Measurements from ENCODE around the gene MOSPD2.

The MOSPD2 gene

DNA sequence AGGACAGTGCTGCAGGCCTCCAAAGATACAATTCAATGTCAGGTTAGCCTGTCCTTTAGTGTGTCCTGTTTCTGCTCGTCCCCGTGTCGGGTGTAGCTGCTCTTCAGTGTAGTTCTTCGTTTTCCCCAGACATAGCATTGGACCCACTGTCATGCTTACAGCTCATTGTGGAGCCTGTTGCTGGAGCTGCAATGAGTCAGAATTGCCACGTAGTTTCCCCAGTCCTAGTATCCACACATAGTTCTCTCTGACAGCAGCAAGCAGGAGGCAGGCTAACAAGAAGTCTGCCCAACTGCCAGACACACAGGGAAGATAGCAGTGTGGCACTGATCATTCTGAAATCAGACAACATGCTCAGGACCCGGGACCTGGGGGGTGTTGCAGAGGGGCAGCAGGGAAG lies 49.2 kb downstream of the MOSPD2 start:
- no peak overlapping the region for H3K9ac ChIP-seq (ENCODE audit: low read length)
- H2BK5ac ChIP-seq (ENCODE audit: low read depth, low read length, poor library complexity): no peak overlapping the region
- H3K14ac ChIP-seq (ENCODE audit: low read length): no peak overlapping the region
- H3K4ac ChIP-seq (ENCODE audit: low read depth, low read length): no peak overlapping the region
- H3K18ac ChIP-seq (ENCODE audit: low read length): no peak overlapping the region
- no peak overlapping the region for H3K27ac ChIP-seq (ENCODE audit: low read depth, low read length)
- H3K79me2 ChIP-seq (ENCODE audit: control insufficient read depth, insufficient read depth, low read length, poor library complexity): no peaks in the 10 kb centered on the region
- H3K36me3 ChIP-seq (ENCODE audit: control insufficient read depth in 1 of 2, insufficient read depth in 2 of 2, low read length in 2 of 2): peaks cover 2 to 6% of the 10 kb centered on the region in 2 experiments
- H4K8ac ChIP-seq (ENCODE audit: low read depth, low read length): no peak overlapping the region
- no peaks in the 10 kb centered on the region for H3K9me3 ChIP-seq (ENCODE audit: insufficient read depth, low read depth, low read length)
- no peak overlapping the region for H2BK12ac ChIP-seq (ENCODE audit: low read length)
- no CpG with 5 or more reads among the region's 6 CpGs for WGBS (ENCODE audit: extremely low coverage, insufficient coverage, insufficient read length)
- no peaks in the 10 kb centered on the region for H3K79me1 ChIP-seq (ENCODE audit: low read length)
- no peaks in the 10 kb centered on the region for H3K27me3 ChIP-seq (ENCODE audit: insufficient read depth, low read length)
- H3K4me2 ChIP-seq (ENCODE audit: low read length): no peak overlapping the region
- no peak overlapping the region for H2AFZ ChIP-seq (ENCODE audit: insufficient read depth, low read length, poor library complexity)
- no peak overlapping the region for H4K91ac ChIP-seq (ENCODE audit: low read depth, low read length)
- H3K23ac ChIP-seq (ENCODE audit: low read length): no peak overlapping the region
- H3K4me1 ChIP-seq (ENCODE audit: control insufficient read depth in 1 of 2, insufficient read depth in 2 of 2, low read length in 2 of 2): peaks cover 0 to 2% of the 10 kb centered on the region in 2 experiments
- DNase-seq: peak; percentile 8 to 54
- H3K4me3 ChIP-seq (ENCODE audit: low read depth, low read length): no peak overlapping the region
- no peak overlapping the region for H4K12ac ChIP-seq (ENCODE audit: low read depth, low read length)
- no peak overlapping the region for H2BK120ac ChIP-seq (ENCODE audit: insufficient read depth, low read length, poor library complexity)
- no peak overlapping the region for H2AK5ac ChIP-seq (ENCODE audit: low read length)

DNA sequence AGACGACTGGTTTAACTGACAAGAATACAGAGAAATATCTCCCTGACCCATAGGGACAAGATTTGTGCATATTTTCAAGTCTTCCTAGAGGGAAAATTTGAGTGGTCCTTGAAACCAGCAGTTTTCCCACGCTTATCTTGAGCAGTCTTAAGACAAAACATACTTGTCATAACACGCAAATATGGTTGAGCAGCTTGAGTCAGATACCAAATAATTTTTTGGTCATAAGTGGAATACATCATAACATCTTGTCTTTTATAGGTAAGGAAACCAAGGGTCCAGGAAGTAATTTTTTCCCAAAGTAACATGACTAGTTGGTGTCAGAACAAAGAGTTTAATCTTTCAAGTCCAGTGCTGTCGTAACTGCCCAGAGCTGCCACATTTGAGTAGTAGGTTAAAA lies 50.5 kb downstream of the MOSPD2 start:
- Histone ChIP-seq H3K18ac (ENCODE audit: low read length) (no peak overlapping the region), H3K4me1 (ENCODE audit: control insufficient read depth in 1 of 2, insufficient read depth in 2 of 2, low read length in 2 of 2) (peaks cover 0 to 2% of the 10 kb centered on the region in 2 experiments), H3K27ac (ENCODE audit: low read depth, low read length) (no peak overlapping the region), H2BK12ac (ENCODE audit: low read length) (no peak overlapping the region), H3K4ac (ENCODE audit: low read depth, low read length) (no peak overlapping the region), H2BK5ac (ENCODE audit: low read depth, low read length, poor library complexity) (no peak overlapping the region), H2AFZ (ENCODE audit: insufficient read depth, low read length, poor library complexity) (no peak overlapping the region), H4K12ac (ENCODE audit: low read depth, low read length) (no peak overlapping the region), H3K4me3 (ENCODE audit: low read depth, low read length) (no peak overlapping the region), H3K9ac (ENCODE audit: low read length) (no peak overlapping the region), H2BK120ac (ENCODE audit: insufficient read depth, low read length, poor library complexity) (no peak overlapping the region), H3K79me2 (ENCODE audit: control insufficient read depth, insufficient read depth, low read length, poor library complexity) (no peaks in the 10 kb centered on the region), H4K8ac (ENCODE audit: low read depth, low read length) (no peak overlapping the region), H3K9me3 (ENCODE audit: insufficient read depth, low read depth, low read length) (no peaks in the 10 kb centered on the region), H3K36me3 (ENCODE audit: control insufficient read depth in 1 of 2, insufficient read depth in 2 of 2, low read length in 2 of 2) (peaks cover 2 to 6% of the 10 kb centered on the region in 2 experiments), H2AK5ac (ENCODE audit: low read length) (no peak overlapping the region), H3K14ac (ENCODE audit: low read length) (no peak overlapping the region), H4K91ac (ENCODE audit: low read depth, low read length) (no peak overlapping the region), H3K79me1 (ENCODE audit: low read length) (no peaks in the 10 kb centered on the region), H3K23ac (ENCODE audit: low read length) (no peak overlapping the region), H3K4me2 (ENCODE audit: low read length) (no peak overlapping the region), H3K27me3 (ENCODE audit: insufficient read depth, low read length) (no peaks in the 10 kb centered on the region)
- peak in 1 of 2 donors; percentile 46 for DNase-seq
- WGBS (ENCODE audit: extremely low coverage, insufficient coverage, insufficient read length): no CpG with 5 or more reads among the region's 4 CpGs

DNA sequence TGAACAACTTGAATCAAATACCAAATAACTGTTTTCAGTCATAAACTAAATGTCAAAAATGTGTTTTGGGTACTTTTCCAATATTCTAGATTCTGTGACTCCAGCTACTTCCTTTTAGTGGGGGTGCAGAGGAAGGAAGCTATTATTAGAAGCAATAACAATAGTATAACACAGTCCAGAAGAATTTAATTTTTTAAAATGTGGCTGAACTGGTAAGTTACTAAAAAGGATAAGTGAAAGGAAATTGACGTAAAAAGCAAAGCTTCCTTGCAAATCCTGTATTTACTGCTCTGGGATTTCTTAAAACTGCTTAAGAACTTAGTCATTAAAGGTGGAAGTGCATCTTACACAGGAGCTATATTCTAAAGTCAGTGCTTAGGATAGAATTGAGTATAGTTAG lies 53.2 kb downstream of the MOSPD2 start:
- Histone ChIP-seq H3K27me3 (ENCODE audit: insufficient read depth, low read length) (no peaks in the 10 kb centered on the region), H4K8ac (ENCODE audit: low read depth, low read length) (no peak overlapping the region), H3K23ac (ENCODE audit: low read length) (no peak overlapping the region), H3K4ac (ENCODE audit: low read depth, low read length) (no peak overlapping the region), H3K4me3 (ENCODE audit: low read depth, low read length) (no peak overlapping the region), H4K91ac (ENCODE audit: low read depth, low read length) (no peak overlapping the region), H3K9ac (ENCODE audit: low read length) (no peak overlapping the region), H3K4me1 (ENCODE audit: control insufficient read depth in 1 of 2, insufficient read depth in 2 of 2, low read length in 2 of 2) (peaks cover 0 to 2% of the 10 kb centered on the region in 2 experiments), H3K79me1 (ENCODE audit: low read length) (no peaks in the 10 kb centered on the region), H2BK120ac (ENCODE audit: insufficient read depth, low read length, poor library complexity) (no peak overlapping the region), H3K79me2 (ENCODE audit: control insufficient read depth, insufficient read depth, low read length, poor library complexity) (no peaks in the 10 kb centered on the region), H2BK12ac (ENCODE audit: low read length) (no peak overlapping the region), H3K9me3 (ENCODE audit: insufficient read depth, low read depth, low read length) (no peaks in the 10 kb centered on the region), H3K18ac (ENCODE audit: low read length) (no peak overlapping the region), H2AK5ac (ENCODE audit: low read length) (no peak overlapping the region), H3K27ac (ENCODE audit: low read depth, low read length) (no peak overlapping the region), H2AFZ (ENCODE audit: insufficient read depth, low read length, poor library complexity) (no peak overlapping the region), H3K36me3 (ENCODE audit: control insufficient read depth in 1 of 2, insufficient read depth in 2 of 2, low read length in 2 of 2) (no peaks in the 10 kb centered on the region), H2BK5ac (ENCODE audit: low read depth, low read length, poor library complexity) (no peak overlapping the region), H4K12ac (ENCODE audit: low read depth, low read length) (no peak overlapping the region), H3K4me2 (ENCODE audit: low read length) (no peak overlapping the region), H3K14ac (ENCODE audit: low read length) (no peak overlapping the region)
- DNase-seq: no peak
- WGBS (ENCODE audit: extremely low coverage, insufficient coverage, insufficient read length): no CpG with 5 or more reads among the region's 1 CpG

DNA sequence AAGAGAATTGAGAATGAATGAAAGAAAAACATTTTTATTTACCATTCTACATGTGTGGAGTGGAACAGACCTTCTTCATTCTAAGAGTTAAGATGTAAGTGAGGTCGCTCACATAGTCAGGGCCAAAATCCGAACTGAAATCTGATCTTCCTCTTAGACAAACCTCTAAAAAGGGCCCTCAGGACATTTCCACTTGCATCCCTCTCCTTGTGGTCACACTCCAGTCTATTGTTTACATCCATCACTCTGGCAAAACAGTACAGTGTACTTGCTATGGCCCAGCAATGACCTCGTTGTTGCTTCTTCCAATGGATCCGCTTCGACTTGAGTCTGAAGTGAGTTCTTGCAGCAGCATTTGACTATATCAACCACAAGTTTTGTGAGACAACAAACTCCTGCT lies 54.2 kb downstream of the MOSPD2 start:
- Histone ChIP-seq H3K4me2 (ENCODE audit: low read length) (no peak overlapping the region), H3K4ac (ENCODE audit: low read depth, low read length) (no peak overlapping the region), H3K4me1 (ENCODE audit: control insufficient read depth in 1 of 2, insufficient read depth in 2 of 2, low read length in 2 of 2) (peaks cover 0 to 2% of the 10 kb centered on the region in 2 experiments), H3K18ac (ENCODE audit: low read length) (no peak overlapping the region), H2AK5ac (ENCODE audit: low read length) (no peak overlapping the region), H3K9ac (ENCODE audit: low read length) (no peak overlapping the region), H3K27ac (ENCODE audit: low read depth, low read length) (no peak overlapping the region), H2BK5ac (ENCODE audit: low read depth, low read length, poor library complexity) (no peak overlapping the region), H3K4me3 (ENCODE audit: low read depth, low read length) (no peak overlapping the region), H3K79me1 (ENCODE audit: low read length) (no peaks in the 10 kb centered on the region), H3K27me3 (ENCODE audit: insufficient read depth, low read length) (no peaks in the 10 kb centered on the region), H3K14ac (ENCODE audit: low read length) (no peak overlapping the region), H4K12ac (ENCODE audit: low read depth, low read length) (no peak overlapping the region), H3K36me3 (ENCODE audit: control insufficient read depth in 1 of 2, insufficient read depth in 2 of 2, low read length in 2 of 2) (no peaks in the 10 kb centered on the region), H3K79me2 (ENCODE audit: control insufficient read depth, insufficient read depth, low read length, poor library complexity) (no peaks in the 10 kb centered on the region), H2BK12ac (ENCODE audit: low read length) (no peak overlapping the region), H4K91ac (ENCODE audit: low read depth, low read length) (no peak overlapping the region), H3K9me3 (ENCODE audit: insufficient read depth, low read depth, low read length) (no peaks in the 10 kb centered on the region), H2AFZ (ENCODE audit: insufficient read depth, low read length, poor library complexity) (no peak overlapping the region), H3K23ac (ENCODE audit: low read length) (no peak overlapping the region), H4K8ac (ENCODE audit: low read depth, low read length) (no peak overlapping the region), H2BK120ac (ENCODE audit: insufficient read depth, low read length, poor library complexity) (no peak overlapping the region)
- no CpG with 5 or more reads among the region's 5 CpGs for WGBS (ENCODE audit: extremely low coverage, insufficient coverage, insufficient read length)
- no peak for DNase-seq
